GM03348 (cell line): Measurements from ENCODE around the gene ARHGEF39.
"Not testable (repeated sequence)": the region's sequence is repeated elsewhere in the genome, so short reads cannot be mapped to it uniquely, and the experiment has no call there.

Source experiments
- DNase-seq: peaks from one replicate; pipeline ENCODE4 v3.0.0; 2012; ENCODE audit warnings: low spot score

ARHGEF39 gene

GRCh38 chr9:35618325-35618727 is 46.7 kb downstream of the ARHGEF39 start, which contains the start of gene CD72:
Gene CD72 (minus strand): TSS chr9:35618413. CDS start chr9:35618303, 110 bp downstream.
- DNase-seq, result no peak

- DNase-seq, result no peak
These were observed 47.4 kb downstream of the ARHGEF39 start for GRCh38 chr9:35617548-35617947.

DNA sequence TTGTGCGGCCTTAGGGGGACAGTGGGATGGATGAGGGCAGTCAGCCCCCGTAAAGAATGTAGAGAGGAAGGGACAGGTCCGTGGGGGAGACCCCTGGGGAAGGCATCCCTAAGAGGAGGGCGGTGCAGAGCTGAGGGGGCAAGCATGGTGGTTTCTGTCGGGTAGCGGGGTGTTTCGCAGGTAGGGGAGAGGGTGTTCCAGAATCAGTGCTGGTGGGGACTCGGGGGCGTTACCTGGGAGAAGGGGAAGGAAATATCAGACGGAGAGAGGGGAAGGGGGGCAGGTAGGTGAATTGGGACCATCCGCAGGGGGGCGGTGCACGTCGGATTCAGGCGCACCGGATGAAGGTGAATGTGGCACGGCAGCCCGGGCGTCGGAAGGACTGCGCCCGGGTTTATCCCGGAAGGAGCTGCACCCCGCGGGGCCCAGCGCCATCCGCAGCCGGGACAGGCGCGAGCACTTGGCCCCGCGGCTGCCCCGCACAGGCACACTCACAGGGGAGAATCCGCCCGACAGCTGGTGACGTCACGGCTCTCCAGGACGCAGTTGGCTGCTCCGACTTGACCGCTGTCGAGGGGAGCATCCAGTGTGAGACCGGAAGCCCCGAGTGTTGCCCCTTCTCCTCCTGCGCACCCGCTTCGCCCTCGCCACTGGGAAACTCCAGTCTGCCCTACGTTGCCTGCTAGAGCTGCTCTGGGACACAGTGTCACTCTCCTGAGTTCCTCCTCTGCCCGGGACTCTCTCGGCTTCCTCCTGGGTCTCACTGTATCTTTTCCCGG is 48.1 kb downstream of the ARHGEF39 start:
- DNase-seq, result peak; percentile 77

- DNase-seq, result no peak
These were observed 48.9 kb downstream of the ARHGEF39 start for GRCh38 chr9:35615981-35616680.

- DNase-seq, result no peak
These were observed 52.2 kb downstream of the ARHGEF39 start for GRCh38 chr9:35612843-35613242.

- not testable (repeated sequence) for DNase-seq
These were observed 52.9 kb downstream of the ARHGEF39 start for GRCh38 chr9:35612066-35612465.

DNA sequence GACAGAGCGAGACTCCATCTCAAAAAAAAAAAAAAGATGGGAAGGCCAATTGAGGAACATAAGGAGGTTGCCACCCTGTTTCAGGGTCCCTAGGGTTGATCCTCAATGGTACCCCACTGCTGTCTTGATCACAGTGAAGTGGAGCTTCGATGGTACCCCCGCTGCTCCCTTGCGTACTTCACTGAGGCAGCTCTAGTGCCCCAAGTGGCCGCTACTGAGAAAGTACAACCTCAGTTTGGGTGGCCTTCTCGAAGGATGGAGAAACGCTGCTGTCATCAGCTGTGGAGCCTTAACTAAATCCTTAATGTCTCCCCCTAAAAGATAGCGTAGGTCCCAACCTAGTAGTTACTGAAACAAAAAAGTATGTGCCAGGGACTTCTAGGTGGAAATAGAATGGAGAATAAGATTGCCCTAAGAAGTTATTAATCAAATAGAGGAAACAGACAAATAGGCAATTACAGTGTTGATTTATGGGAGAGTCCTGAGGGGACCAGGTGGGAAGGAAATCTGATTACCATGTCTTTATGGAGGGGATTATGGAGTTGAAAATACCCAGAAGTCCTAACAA is 53.7 kb downstream of the ARHGEF39 start:
- DNase-seq, result peak; percentile 71

GRCh38 chr9:35609820-35610163 is 55.2 kb downstream of the ARHGEF39 start:
- no peak for DNase-seq
